ENCODE results near the gene ARHGAP4. TPM values are rescaled to one million over a fixed set of nuclear protein-coding genes. Genes with fewer than 3 reads are reported as not detected.

ARHGAP4 gene
- total and polyA plus RNA-seq, 10 of the 15 experiments (the other 5 are each of a cell fraction or from before 2014, with no cell fraction given): 0.71 to 120 (median 44.3) TPM

DNA sequence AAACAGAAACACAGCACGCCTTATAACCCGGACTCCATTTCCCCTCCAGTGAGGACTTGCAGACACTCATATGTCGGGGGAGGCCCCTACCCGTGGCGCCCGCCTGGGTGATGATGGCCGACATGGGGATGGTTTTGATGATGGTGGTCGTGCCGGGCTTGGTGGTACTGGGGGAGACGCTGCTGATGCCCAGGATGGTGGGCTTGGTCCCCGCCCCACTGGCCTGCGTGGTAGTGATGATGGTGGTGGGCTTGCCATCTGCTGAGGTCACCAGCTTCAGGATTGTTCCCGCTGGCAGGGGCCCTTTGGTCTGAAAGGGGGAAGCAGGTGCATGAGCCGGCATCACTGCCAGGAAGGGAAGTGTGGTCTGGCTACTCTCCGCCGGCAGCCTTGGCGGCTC is 31.2 kb upstream of the ARHGAP4 start (continued):
- TF ChIP-seq, protein P1, sequence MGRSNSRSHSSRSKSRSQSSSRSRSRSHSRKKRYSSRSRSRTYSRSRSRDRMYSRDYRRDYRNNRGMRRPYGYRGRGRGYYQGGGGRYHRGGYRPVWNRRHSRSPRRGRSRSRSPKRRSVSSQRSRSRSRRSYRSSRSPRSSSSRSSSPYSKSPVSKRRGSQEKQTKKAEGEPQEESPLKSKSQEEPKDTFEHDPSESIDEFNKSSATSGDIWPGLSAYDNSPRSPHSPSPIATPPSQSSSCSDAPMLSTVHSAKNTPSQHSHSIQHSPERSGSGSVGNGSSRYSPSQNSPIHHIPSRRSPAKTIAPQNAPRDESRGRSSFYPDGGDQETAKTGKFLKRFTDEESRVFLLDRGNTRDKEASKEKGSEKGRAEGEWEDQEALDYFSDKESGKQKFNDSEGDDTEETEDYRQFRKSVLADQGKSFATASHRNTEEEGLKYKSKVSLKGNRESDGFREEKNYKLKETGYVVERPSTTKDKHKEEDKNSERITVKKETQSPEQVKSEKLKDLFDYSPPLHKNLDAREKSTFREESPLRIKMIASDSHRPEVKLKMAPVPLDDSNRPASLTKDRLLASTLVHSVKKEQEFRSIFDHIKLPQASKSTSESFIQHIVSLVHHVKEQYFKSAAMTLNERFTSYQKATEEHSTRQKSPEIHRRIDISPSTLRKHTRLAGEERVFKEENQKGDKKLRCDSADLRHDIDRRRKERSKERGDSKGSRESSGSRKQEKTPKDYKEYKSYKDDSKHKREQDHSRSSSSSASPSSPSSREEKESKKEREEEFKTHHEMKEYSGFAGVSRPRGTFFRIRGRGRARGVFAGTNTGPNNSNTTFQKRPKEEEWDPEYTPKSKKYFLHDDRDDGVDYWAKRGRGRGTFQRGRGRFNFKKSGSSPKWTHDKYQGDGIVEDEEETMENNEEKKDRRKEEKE (IDR thresholded peaks at IDR 0.05): no peak
- TF ChIP-seq SPI1 (IDR thresholded peaks at IDR 0.05; ENCODE audit: borderline replicate concordance, insufficient read depth, low read depth, low read length): no peak
- no peak for TF ChIP-seq MTA2 (IDR thresholded peaks at IDR 0.05; ENCODE audit: low read depth)
- TF ChIP-seq, protein P2, sequence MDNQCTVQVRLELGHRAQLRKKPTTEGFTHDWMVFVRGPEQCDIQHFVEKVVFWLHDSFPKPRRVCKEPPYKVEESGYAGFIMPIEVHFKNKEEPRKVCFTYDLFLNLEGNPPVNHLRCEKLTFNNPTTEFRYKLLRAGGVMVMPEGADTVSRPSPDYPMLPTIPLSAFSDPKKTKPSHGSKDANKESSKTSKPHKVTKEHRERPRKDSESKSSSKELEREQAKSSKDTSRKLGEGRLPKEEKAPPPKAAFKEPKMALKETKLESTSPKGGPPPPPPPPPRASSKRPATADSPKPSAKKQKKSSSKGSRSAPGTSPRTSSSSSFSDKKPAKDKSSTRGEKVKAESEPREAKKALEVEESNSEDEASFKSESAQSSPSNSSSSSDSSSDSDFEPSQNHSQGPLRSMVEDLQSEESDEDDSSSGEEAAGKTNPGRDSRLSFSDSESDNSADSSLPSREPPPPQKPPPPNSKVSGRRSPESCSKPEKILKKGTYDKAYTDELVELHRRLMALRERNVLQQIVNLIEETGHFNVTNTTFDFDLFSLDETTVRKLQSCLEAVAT (IDR thresholded peaks at IDR 0.05): no peak
- TF ChIP-seq, protein P3, sequence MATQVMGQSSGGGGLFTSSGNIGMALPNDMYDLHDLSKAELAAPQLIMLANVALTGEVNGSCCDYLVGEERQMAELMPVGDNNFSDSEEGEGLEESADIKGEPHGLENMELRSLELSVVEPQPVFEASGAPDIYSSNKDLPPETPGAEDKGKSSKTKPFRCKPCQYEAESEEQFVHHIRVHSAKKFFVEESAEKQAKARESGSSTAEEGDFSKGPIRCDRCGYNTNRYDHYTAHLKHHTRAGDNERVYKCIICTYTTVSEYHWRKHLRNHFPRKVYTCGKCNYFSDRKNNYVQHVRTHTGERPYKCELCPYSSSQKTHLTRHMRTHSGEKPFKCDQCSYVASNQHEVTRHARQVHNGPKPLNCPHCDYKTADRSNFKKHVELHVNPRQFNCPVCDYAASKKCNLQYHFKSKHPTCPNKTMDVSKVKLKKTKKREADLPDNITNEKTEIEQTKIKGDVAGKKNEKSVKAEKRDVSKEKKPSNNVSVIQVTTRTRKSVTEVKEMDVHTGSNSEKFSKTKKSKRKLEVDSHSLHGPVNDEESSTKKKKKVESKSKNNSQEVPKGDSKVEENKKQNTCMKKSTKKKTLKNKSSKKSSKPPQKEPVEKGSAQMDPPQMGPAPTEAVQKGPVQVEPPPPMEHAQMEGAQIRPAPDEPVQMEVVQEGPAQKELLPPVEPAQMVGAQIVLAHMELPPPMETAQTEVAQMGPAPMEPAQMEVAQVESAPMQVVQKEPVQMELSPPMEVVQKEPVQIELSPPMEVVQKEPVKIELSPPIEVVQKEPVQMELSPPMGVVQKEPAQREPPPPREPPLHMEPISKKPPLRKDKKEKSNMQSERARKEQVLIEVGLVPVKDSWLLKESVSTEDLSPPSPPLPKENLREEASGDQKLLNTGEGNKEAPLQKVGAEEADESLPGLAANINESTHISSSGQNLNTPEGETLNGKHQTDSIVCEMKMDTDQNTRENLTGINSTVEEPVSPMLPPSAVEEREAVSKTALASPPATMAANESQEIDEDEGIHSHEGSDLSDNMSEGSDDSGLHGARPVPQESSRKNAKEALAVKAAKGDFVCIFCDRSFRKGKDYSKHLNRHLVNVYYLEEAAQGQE (IDR thresholded peaks at IDR 0.05; ENCODE audit: low read depth, low read length): no peak

Data from GM12878 (cell line).